SJCRH30 (cell line): ENCODE data around the gene FUT2. TPM values are rescaled to one million over a fixed set of nuclear protein-coding genes. Genes with fewer than 3 reads are reported as not detected.
A peak's percentile ranks its signal among the peaks of the same experiment; 100 is the strongest.

Experiments
- DNase-seq, 2 experiments: peaks; one replicate each; pipeline ENCODE4 v3.0.0-alpha.2; 2015 to 2020
- H3K27ac ChIP-seq: fragments of 250-450 bp; sonication (Bioruptor Pico); 2 replicates; pipeline ENCODE4 v1.5.1; 2020; ENCODE audit warnings: mild to moderate bottlenecking, moderate library complexity
- H3K27me3 ChIP-seq: fragments of 250-450 bp; sonication (Bioruptor Pico); 2 replicates; pipeline ENCODE4 v1.5.1; 2020; ENCODE audit warnings: mild to moderate bottlenecking, moderate library complexity
- H3K36me3 ChIP-seq: fragments of 250-450 bp; sonication (Bioruptor Pico); 2 replicates; pipeline ENCODE4 v1.5.1; 2020; ENCODE audit warnings: mild to moderate bottlenecking, moderate library complexity
- H3K4me1 ChIP-seq: fragments of 250-450 bp; sonication (Bioruptor Pico); 2 replicates; pipeline ENCODE4 v1.5.1; 2020; ENCODE audit warnings: mild to moderate bottlenecking, moderate library complexity
- H3K4me3 ChIP-seq: fragments of 250-450 bp; sonication (Bioruptor Pico); 2 replicates; pipeline ENCODE4 v1.5.1; 2020; ENCODE audit warnings: mild to moderate bottlenecking, moderate library complexity
- H3K9me3 ChIP-seq: fragments of 250-450 bp; sonication (Bioruptor Pico); replicated peaks from 2 replicates; pipeline ENCODE4 v1.5.1; 2020; ENCODE audit warnings: mild to moderate bottlenecking, moderate library complexity
- total RNA-seq: library from RNA; depleted of rRNA; stranded (reverse); fragments of >200 nt; shearing (Covaris generic); gene quantifications from 2 replicates; pipeline ENCODE4 v1.2.3, GENCODE V29; 2014

Gene FUT2
- total RNA-seq, 1 experiment from 2014 or later, result 0.30 TPM

DNA sequence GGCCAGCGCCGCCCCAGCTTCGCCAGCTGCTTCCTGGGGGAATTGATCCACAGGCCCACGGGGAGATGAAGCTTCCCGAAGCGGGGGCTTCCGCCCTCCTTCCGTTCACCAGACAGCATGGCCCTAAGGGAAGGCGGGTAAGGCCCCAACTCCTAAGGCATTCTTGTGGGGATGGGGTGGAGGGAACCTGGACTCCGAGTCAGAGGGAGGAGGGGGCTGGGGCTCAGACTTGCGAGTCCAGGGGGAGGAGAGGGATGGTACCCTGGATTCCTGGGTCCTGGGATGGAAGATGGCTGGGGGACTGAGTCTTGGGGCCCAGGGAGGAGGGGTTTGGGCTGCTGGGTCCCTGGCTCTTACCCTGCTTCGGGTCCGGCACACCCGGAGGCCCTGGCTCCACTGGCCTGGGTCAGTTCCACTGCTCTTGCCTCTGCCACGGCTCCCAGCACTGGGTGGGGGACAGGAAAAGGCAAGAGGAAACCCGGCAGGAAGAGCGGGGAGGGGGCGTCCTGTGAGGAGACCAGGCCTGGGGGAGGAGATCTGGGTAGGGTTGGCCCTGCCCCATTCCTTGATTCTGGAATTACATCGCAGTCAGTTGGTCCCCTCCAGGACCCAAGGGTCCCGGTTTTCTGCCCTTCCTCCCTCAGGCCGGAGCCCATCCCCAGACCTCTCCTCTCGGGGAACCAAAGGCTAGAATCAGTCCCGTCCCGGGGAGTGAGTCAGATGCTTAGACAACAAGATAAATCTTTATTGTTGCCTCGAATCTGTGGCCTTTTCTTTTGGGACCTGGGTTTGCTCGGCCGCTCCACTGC lies 44.6 kb downstream of the FUT2 start, which contains the start of gene RASIP1:
Gene RASIP1, minus strand, starts transcription at position 447 of the 809 bp plus-strand sequence. Its CDS starts 328 bp downstream, at position 119.
- Histone ChIP-seq H3K27me3 (no peaks in the 10 kb centered on the region), H3K36me3 (no peaks in the 10 kb centered on the region), H3K9me3 (no peaks in the 10 kb centered on the region), H3K4me3 (no peak within 1 kb of the TSS), H3K4me1 (peaks cover 5% of the 10 kb centered on the region; the same call in 1 of the 2 replicates), H3K27ac (no peak within 1 kb of the TSS)
- DNase-seq, result no peak

DNA sequence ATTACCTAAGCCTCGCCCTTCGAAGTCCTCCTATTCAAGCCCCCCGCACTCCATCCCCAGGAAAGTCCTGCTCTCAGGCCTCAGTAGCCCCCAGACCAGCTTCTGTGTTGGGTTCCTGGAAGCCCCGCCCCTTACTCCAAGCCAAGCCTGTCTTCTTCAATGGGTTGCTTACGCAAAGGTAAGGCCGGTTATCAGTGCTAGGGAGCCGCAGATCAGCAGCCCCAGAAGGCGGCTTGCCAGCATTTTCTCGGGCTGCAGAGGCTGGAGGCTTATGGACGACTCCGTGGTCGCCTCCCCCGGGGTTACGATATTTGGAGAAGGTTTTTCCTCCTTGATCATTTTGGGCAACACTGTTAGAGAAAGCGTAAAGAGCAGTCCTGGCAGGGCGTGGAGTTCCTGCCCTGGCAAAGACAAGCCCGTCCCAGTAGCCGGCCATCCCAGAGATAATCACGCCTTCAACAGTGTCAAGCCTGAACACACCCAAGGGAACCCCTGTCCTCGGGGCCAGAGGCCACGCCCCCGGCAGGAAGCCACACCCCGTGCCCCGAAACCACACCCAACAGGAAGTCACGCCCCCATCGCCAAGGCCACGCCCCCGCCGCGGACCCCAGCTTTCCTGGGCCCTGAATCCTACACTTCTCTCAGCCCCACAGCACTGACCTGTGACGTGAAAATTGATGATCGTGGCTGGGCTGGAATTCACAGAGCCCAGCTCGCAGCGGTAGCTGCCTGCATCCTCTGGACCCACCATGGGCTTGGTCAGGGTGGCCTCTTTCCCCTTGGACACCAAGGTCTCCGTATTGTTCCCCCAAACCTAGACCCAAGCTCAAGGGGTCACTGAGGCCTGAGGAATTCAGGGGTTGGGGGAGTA lies 45.6 kb downstream of the FUT2 start:
- H3K27me3 ChIP-seq, result no peaks in the 10 kb centered on the region
- H3K4me3 ChIP-seq, result no peak overlapping the region
- DNase-seq, result peak; percentile 24 to 48
- H3K4me1 ChIP-seq, result peaks cover 5% of the 10 kb centered on the region; the same call in 1 of the 2 replicates
- H3K9me3 ChIP-seq, result no peaks in the 10 kb centered on the region
- H3K27ac ChIP-seq, result no peak overlapping the region
- H3K36me3 ChIP-seq, result no peaks in the 10 kb centered on the region

DNA sequence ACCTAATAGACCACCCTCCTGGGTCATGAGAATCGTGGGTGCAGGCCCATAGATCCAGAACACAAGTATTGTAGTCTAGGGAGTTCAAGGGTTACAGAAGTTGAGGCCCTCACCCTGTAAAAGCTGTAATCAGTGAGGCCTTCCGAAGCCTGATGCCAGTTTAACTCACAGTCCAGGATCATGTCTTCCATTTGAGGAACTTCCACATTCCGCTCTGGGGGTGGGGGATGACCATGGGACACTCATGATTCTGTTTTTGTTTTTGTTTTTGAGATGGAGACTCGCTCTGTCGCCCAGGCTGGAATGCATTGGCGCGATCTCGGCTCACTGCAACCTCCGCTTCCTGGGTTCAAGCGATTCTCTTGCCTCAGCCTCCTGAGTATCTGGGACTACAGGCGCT lies 46.3 kb downstream of the FUT2 start:
- no peak for DNase-seq
- H3K4me1 ChIP-seq, result peaks cover 5% of the 10 kb centered on the region; the same call in 1 of the 2 replicates
- H3K9me3 ChIP-seq, result no peaks in the 10 kb centered on the region
- H3K4me3 ChIP-seq, result no peak overlapping the region
- H3K36me3 ChIP-seq, result no peaks in the 10 kb centered on the region
- H3K27me3 ChIP-seq, result no peaks in the 10 kb centered on the region
- H3K27ac ChIP-seq, result no peak overlapping the region

DNA sequence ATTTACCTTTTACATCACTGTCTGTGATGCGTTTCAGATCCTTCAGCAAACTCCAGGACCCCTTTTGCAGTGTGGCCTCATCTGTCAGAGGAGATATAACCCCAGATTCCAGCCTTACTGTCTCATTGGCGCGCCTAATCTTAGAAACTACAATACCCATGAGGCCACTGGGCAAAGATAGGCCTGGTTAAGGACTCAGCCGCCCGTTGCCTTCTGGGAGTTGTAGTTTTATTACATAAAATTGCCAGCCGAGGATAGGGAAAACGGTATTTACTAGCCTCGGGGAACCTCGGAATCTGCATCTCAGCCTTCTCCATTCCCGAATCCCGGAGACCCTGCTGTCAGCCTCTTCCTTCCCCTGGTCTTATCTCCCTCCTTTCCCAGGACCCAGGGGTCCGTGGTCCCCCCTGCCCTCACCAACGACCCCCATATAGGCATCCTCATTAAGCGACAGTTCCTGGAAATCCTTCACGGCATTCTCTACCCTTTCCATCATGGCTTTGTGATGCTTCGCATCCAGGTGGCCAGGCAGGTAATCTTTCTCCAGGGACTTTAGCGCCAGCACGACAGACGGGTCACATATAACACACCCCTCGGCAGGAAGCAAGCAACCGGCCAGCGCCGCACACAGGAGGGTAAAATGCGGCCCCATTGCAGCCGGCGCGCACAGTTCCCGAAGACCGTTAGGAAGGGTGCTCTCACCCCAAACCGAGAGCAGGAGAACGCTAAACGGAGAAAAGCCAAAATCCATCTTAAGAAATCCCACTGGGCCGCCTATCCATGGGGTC lies 49.6 kb downstream of the FUT2 start:
- Histone ChIP-seq H3K36me3 (no peaks in the 10 kb centered on the region), H3K4me3 (no peak overlapping the region), H3K27ac (no peak overlapping the region), H3K4me1 (no peaks in the 10 kb centered on the region), H3K9me3 (no peaks in the 10 kb centered on the region), H3K27me3 (no peaks in the 10 kb centered on the region)
- peak; percentile 66 to 76 for DNase-seq

DNA sequence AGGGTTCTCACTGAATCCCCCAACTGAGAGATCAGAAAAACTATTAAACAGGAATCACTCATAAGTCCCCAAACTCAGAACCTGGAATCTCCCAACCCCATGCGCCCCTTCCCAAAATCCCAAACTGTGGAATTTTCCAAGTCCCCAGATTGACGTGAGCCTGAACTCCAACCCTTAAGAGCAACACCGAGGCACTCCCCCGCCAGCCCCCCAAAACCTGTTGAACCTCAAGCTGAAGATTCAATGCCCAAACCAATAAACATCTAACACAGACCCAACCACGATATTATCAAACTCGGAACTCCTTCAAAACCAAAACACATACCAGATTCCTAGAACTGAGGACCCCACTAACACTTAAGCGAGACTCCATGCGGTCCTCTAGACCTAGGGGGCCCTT lies 50.3 kb downstream of the FUT2 start:
- Histone ChIP-seq H3K4me1 (no peaks in the 10 kb centered on the region), H3K9me3 (no peaks in the 10 kb centered on the region), H3K4me3 (peak overlapping the region; percentile 68), H3K36me3 (no peaks in the 10 kb centered on the region), H3K27ac (peak overlapping the region; percentile 76), H3K27me3 (no peaks in the 10 kb centered on the region)
- no peak for DNase-seq

DNA sequence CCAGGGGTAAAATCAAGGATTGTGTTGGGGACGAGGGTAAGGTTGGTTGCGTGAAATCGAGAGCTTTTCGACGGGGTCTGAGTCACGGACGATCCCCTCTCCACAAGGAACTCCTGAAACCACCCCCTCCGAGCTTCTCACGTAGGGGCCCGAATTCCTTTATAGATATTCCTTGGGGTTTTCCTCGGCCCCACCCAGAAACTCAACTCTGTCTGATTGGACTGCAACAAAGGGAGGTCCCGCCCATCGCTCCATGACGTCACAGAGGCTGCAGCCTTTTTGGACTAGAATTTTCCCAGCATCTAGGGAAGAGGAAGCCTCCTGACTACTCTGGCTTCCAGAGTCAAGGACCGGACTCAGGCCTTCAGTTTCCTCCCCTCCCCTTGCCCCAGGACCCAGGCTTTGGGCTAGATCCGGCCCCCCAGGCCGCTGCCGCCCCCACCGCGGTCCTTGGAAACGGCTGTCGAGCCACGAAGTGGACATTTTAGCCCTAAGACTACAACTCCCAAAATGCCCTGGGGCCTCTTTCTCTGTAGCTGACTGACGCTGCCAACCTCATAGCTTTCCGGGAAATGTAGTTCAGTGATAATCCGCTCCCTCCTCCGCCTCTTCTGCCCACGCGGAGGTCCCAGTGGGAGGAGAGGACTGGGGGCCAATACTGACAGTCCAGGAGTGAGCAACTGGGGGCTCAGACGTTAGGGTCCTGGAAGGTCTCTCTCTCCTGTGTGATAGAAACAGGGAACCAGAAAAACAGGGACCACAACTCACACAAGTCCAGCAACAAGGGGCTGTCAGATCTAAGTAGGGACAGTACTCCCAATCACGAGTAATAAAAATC lies 51.2 kb downstream of the FUT2 start, which contains the start of gene IZUMO1:
Gene IZUMO1, minus strand, starts transcription at position 172 of the 838 bp plus-strand sequence. CDS start 1,050 bp downstream, outside the sequence.
- Histone ChIP-seq H3K4me1 (no peaks in the 10 kb centered on the region), H3K27ac (peak within 1 kb of the TSS; percentile 76), H3K4me3 (peak within 1 kb of the TSS; percentile 68), H3K9me3 (no peaks in the 10 kb centered on the region), H3K27me3 (no peaks in the 10 kb centered on the region), H3K36me3 (no peaks in the 10 kb centered on the region)
- DNase-seq, result peak; percentile 93 to 97

DNA sequence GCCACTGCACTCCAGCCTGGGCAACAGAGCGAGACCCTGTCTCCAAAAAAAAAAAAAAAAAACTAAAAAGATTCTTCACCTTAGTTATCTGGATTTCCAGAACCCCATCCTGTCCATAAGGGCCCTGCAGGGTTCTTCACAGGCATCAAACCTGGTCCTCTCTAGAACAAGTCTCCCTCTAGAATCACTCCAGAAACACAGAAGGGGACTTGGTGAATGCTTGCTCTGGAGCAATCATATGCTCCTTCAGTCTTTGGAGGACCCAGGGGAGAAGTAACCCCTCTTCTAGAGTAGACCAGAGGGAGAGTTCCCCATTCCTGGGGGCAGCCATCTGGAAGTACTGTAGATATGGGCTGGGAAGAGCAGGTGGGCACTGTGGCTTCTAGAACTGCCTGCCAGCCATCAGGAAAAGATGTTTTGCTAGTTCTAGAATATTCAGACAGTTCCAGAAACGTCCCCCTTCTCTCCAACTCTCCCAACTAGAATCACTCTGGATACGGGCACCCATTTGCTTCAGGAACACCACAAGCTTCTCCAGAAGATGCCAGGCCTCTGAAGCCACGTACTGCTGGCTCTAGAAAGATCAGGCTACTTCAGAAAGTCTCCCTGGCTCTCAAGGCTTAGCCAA lies 53.9 kb downstream of the FUT2 start:
- Histone ChIP-seq H3K4me3 (no peak overlapping the region), H3K9me3 (no peaks in the 10 kb centered on the region), H3K4me1 (no peaks in the 10 kb centered on the region), H3K36me3 (no peaks in the 10 kb centered on the region), H3K27me3 (no peaks in the 10 kb centered on the region), H3K27ac (no peak overlapping the region)
- DNase-seq, result no peak

DNA sequence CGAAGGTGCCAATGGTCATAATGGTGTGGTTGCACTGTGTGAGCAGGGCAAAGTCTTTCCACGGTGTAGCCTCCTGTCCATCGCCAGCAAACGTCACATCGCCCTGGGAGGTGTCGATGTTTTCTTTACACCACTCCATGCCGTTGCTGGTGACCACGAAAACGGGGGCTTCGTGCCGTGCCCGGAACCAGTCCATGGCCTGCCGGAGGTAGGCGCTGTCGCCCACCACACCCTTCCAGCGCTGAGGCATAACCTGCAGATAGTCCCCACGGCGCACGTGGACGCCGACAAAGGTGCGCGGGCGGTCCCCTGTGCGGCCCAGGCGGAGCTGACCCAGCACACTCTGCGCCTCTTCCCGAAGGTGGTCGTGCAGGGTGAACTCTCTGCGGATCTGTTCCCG lies 54.6 kb downstream of the FUT2 start:
- Histone ChIP-seq H3K4me3 (no peak overlapping the region), H3K27ac (no peak overlapping the region), H3K9me3 (no peaks in the 10 kb centered on the region), H3K36me3 (no peaks in the 10 kb centered on the region), H3K4me1 (no peaks in the 10 kb centered on the region), H3K27me3 (no peaks in the 10 kb centered on the region)
- no peak for DNase-seq

DNA sequence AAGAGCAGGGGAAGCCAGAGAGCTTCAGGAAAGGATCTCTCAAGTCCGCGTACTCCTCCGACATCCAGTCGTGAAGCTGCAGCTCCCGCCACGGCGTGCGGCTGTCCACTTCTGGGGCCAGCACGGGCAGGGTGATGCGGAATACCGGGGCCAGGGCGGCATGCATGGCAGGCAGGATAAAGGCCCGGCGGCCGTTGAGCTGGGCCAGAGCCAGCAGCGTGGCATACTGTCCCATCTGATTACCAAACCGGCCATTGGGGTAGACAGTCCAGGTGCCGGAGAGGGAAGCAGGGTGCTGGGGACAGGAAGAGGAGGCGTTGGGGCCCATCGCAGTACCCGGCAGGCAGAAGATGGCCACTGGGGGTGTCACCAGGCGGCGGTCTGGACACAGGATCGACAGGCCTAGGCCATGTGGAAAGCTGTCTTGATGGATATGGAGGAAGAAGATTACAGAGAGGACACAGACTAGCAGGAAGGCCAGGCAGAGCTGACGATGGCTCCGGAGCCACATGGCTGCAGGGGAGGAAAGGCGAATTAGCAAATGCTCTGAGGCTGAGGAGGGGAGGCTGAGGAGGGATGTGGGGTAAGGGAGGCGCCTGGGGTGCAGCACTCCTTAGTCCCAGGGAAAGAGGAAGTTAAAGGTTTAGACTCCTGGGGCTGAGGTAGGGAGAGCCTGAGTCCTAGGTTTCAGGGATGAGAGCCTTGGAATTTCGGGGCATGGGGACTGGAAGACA lies 55.2 kb downstream of the FUT2 start:
- H3K4me1 ChIP-seq, result no peaks in the 10 kb centered on the region
- H3K4me3 ChIP-seq, result no peak overlapping the region
- no peaks in the 10 kb centered on the region for H3K9me3 ChIP-seq
- DNase-seq, result no peak
- no peak overlapping the region for H3K27ac ChIP-seq
- no peaks in the 10 kb centered on the region for H3K36me3 ChIP-seq
- no peaks in the 10 kb centered on the region for H3K27me3 ChIP-seq

DNA sequence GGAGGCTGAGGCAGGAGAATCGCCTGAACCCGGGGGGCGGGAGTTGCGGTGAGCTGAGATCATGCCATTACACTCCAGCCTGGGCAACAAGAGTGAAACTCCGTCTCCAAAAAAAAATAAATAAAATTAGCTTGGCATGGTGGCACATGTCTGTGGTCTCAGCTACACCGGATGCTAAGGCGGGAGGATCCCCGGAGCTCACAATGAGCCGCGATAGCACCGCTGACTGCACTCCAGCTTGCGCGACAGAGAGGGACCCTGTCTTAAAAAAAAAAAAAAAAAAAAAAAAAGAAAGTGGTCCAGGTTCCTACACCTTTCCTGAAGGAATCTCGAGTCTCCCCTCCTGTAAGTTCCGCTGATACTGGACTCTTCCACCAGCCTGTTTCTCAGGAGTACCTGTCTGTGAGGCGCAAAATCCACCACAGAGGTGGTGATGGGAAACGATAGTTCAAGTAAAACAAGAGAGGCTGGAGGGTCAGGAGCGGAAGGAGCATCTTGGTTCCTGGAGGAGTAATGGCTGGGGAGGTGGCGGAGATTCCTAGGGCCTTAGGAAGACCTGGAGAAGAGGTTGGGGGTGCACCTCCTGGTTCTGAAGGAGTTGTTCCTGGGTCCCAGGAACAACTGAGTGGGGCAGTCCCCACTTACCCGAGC lies 56.2 kb downstream of the FUT2 start:
- H3K27me3 ChIP-seq, result no peaks in the 10 kb centered on the region
- H3K36me3 ChIP-seq, result no peaks in the 10 kb centered on the region
- no peak overlapping the region for H3K4me3 ChIP-seq
- H3K27ac ChIP-seq, result no peak overlapping the region
- DNase-seq, result no peak
- no peaks in the 10 kb centered on the region for H3K9me3 ChIP-seq
- H3K4me1 ChIP-seq, result no peaks in the 10 kb centered on the region

DNA sequence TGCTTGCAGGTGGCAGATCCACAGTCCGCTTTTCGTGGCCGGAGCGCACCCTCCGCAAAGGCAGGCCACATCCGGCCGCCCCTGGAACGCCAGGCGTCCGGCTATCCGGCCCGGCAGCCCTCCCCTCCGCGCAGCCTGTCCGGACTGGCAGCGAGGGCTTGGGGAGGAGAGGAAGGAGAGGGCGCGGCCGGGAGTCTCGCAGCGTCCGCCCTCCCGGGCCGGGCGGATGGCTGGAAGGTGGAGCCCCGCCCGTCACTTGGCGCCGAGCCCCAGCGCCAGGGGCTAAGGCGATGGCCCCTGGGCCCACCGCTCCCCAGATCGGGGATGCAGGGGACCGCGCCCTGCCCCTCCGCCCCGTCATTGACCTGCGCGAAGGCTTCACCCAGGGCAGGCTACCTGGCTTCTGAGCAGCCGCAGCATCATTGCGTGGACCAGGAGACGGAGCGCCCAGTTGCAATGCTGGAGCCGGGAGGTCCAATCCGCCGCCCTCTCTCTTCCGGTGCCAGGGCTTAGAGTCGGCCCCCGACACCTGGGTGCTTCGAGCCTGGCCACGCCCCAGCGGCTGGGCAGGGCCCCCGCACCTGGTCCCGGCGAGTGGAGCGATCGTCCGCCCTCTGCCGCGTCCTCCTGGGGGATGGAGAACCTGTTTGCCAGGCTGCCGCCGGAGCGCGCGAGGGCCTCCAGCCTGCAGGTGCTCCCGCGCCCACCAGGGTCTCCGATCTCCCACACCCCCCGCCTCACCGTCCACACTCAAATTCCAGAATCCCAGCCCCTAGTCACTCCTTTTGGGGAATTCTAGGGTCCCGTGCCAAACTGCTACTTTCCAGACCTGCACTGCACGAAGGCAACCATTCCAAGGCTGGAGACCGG lies 57.0 kb downstream of the FUT2 start, which contains the start of gene FUT1:
Gene FUT1, minus strand, starts transcription at position 146 of the 870 bp plus-strand sequence. CDS start 1,360 bp downstream, outside the sequence.
- H3K36me3 ChIP-seq, result no peaks in the 10 kb centered on the region
- H3K27ac ChIP-seq, result no peak within 1 kb of the TSS
- H3K4me1 ChIP-seq, result no peaks in the 10 kb centered on the region
- no peaks in the 10 kb centered on the region for H3K27me3 ChIP-seq
- H3K9me3 ChIP-seq, result no peaks in the 10 kb centered on the region
- no peak for DNase-seq
- H3K4me3 ChIP-seq, result no peak within 1 kb of the TSS
